Fibroblast of skin of scalp (primary cell): ENCODE data around the gene MCM7. TPM values are rescaled to one million over a fixed set of nuclear protein-coding genes. Genes with fewer than 3 reads are reported as not detected.
"Not testable (repeated sequence)": the region's sequence is repeated elsewhere in the genome, so short reads cannot be mapped to it uniquely, and the experiment has no call there.

Source experiments
- DNase-seq: peaks from one replicate; pipeline ENCODE4 v3.0.0-alpha.2; 2013
- polyA plus RNA-seq, 2 experiments: library from polyadenylated mRNA; unstranded; fragments of 120-200 nt; gene quantifications; one replicate each; pipeline ENCODE4 v1.2.1, GENCODE V29; 2013; ENCODE audit not compliant: insufficient read length in 2 of 2

Gene MCM7
- polyA plus RNA-seq (2013, experiment 1 of 2; ENCODE audit: insufficient read length), result 64.3 TPM
- 62.5 TPM for polyA plus RNA-seq (2013, experiment 2 of 2; ENCODE audit: insufficient read length)

DNA sequence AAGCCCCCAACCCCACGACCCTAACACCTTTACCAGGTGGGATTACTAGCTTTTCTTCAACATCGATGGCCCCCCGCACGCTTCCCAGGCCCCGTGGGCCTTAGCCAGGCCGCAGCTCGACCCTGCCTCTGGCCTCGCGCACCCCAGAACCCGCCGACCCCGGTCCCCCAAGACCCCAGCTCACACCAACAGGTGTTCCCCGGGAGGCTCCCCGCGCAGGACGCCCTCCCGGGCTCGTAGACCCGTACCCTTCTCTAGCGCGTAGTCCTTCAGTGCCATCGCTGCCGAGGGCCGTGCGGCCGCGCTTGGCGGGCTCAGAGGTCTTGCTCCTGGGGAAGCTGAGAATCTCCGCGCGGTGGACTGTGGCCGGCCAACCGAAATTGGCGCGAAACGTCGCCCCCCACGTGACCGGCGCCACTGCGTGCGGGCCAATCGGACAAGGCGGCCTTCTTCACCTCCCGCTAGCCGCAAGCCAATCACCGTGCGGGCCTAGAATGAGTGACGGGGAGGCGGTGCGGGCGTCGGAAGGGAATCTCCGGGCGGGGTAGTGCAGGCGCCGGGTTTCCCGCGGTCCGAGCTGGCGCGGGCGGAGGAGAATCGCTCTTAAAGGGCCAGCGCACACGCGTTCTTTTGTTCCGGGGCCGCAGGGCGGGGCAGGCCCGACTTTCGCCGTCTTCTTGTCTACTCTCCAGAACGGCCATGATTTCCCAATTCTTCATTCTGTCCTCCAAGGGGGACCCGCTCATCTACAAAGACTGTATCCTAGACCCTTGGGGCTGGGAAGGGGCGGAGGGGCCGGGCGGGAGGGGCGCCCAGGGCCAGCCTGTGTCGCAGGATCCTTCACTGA, at the start of gene MCM7, which contains the start of gene AP4M1:
Gene MCM7, minus strand, starts transcription at position 382 of the 847 bp plus-strand sequence. Its CDS starts 103 bp downstream, at position 279.
Gene AP4M1, plus strand, starts transcription at position 628 of the 847 bp plus-strand sequence. Its CDS starts 72 bp downstream, at position 700.
- DNase-seq, result peak; percentile 100

DNA sequence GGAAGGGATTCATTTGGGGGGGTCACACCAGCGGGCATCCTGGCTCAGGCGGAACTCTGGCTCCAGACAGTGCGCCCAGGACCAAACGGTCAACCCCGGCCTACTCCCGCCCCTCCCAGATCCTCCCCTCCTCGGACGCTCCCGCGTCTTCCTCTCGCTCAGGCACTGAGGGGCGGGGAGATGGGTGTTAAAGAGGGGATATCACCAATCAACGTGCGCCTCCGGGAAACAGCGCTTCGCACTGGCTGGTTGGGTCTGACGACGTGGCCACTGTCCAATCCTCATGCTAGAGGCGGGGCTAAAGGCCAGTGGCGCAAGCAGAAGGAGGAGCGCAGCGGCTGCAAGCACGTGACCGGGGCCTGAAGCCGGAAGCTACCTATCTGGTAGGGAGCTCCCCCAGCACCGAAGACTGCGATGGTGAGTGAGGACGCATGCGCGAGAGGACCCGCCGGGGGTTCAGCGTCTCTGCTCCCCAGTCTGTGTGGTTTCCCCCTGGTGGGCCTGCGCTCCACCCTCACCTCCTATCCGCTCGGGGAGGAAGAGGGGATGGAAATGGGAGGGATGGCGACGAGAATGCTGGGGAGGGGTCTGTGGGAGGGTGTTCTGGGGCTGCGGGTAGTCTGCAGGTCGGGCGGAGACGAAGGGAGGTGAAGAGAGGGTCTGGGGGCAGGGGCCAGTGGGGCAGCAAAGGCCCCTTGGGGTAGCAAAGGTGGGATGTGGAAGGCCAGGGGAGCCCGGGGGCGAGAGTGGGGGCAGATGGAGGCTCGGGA, 47.5 kb upstream of the MCM7 start, which contains the start of gene LAMTOR4:
Gene LAMTOR4, plus strand, starts transcription at position 360 of the 770 bp plus-strand sequence. Its CDS starts 55 bp downstream, at position 415.
- peak; percentile 99 for DNase-seq

DNA sequence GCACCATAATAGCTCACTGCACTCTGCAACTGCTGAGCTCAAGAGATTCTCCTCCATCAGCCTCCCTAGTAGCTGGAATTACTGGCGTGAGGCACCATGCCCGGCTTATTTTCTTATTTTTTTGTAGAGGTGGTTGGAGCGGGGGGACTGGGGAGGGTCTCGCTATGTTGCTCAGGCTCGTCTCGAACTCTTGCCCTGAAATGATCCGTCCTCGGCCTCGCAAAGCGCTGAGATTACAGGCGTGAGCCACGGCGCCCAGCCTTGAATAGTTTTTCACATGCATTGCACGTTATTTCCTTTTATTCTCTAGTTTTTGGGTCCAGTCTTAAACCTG, 47.0 kb upstream of the MCM7 start:
- no peak for DNase-seq

DNA sequence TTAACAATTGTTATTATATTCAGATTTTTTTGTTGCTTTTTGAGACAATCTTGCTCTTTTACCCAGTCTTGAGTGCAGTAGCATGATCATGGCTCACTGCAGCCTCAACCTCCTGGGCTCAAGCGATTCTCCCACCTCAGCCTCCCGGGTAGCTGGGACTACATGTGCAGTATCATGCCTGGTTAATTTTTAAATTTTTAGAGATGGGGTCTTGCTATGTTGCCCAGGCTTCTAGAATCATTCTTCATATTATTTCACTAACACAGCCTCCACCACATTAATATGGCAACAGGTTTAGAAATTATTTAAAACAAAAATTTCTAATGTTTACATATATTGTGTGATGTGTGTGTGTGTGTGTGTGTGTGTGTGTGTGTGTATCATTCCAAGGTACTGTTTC, 46.1 kb upstream of the MCM7 start:
- DNase-seq, result no peak

DNA sequence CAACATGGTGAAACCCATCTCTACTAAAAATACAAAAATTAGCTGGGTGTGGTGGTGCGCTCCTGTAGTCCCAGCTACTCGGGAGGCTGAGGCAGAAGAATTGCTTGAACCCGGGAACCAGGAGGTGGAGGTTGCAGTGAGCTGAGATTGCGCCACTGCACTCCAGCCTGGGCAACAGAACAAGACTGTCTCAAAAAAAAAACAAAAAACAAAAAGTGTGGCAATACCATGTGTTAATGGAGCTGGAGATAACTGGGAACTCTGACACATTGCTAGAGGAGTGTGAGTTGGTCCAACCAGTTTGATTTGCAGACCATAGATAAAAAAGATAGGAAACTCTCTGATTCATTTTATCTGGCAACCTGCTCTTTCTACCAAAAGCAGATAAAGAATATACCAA, 45.2 kb upstream of the MCM7 start:
- not testable (repeated sequence) for DNase-seq

DNA sequence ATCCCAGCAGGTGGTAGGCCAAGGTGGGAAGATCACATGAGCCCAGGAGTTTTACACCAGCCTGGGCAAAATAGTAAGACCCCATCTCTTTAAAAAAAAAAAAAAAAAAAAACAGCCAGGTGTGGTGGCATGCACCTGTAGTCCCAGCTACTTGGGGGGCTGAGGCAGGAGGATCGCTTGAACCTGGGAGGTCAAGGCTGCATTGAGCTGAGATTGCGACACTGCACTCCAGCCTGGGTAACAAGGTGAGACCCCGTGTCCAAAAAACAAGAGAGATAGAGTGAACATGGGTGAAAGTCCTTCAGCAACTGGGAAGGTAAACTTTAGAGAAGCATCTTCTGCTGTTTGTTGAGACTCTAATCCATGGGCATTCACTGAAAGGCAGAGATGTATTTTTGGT, 41.3 kb upstream of the MCM7 start:
- no peak for DNase-seq

DNA sequence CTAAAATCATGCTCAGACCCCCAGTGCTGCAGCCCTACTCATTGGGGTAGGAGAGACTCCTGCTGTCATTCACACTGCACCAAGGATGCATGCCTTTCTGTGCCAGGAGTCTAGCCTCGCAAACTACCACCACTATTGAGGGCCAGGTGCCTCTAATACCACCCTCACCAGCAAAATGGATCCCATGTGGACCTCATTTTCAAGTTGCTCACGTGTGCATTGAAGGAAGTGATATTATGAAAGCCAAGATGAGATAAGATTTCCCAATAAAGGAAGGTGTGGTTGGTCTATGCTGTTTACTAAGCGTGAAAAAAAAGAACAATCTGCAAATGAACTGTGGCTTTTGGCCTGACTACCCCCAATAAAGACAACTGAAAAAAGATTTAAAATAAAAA, 40.4 kb upstream of the MCM7 start:
- DNase-seq, result no peak

DNA sequence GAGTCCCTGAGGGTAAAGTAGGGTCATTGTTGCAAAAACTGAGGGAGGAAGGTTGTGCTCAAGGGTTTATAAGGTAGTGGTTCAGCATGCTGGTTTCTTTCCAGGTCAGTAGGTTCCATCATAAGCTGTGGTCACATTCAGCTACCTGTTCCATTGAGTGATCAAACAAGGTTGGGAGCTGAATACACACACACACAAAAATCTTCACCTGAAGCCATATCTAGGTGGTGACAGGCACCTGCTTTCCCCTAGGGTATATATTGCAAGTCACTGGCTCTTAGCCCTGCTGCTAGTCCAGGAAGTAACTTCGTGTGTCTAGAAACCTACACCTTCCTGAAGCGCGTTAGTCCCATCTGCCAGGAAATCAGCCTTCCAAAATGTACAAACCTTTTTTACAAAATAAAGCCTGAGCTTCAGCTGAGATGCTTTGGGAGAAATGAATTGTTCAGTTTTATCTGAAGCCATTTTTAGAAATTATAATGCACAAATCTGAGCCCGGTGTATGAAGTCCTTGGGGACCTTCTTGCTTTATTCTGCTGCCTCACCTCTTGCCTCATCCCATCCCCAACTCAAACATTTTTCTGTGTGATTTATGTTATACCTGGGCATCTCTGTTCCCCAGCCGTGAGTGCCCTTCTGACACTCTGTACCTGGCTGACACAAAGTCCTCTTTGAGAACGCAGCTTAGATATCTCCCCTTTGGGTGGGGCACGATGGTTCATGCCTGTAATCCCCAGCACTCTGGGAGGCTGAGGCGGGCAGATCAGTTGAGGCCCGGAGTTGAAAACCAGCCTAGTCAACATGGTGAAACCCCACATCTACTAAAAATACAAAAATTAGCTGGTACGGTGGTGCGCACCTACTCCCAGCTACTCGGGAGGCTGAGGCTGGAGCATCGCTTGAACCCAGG, 36.9 kb upstream of the MCM7 start:
- no peak for DNase-seq

DNA sequence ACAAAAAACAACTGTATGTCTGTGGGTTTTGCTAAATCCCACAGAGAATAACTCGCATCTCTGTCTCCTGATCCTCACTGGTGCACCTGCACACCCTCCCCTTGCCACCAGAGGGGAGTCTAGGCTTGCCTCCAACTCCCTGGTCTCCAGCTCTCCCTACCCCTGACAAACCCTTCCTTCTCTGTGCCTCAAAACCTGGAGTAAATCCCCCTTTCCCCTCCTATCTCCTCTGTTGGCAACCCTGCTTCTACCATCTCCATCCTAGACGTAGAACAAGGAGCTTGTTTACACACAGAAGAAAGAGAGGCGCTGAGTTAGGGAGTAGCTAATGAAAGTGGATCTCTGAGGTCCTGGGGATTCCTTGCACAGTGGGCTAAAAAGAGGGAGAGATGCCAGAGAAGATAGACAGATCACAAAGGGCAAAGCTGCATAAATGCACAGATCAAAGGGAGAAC, 31.5 kb upstream of the MCM7 start:
- peak; percentile 63 for DNase-seq

DNA sequence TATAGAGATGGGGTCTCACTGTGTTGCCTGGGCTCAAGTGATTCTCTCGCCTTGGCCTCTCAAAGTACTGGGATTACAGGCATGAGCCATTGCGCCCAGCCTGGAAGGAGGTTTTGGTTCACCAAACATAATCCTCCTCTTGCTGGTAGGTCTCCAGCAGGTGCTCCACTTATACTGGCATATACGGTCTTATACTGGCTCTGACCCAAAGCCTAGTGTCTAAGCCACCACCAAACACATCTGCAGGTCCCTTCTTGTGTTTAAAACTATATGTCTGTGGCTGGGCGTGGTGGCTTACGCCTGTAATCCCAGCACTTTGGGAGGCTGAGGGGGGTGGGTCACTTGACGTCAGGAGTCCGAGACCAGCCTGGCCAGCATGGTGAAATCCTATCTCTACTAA, 30.9 kb upstream of the MCM7 start:
- DNase-seq, result no peak

DNA sequence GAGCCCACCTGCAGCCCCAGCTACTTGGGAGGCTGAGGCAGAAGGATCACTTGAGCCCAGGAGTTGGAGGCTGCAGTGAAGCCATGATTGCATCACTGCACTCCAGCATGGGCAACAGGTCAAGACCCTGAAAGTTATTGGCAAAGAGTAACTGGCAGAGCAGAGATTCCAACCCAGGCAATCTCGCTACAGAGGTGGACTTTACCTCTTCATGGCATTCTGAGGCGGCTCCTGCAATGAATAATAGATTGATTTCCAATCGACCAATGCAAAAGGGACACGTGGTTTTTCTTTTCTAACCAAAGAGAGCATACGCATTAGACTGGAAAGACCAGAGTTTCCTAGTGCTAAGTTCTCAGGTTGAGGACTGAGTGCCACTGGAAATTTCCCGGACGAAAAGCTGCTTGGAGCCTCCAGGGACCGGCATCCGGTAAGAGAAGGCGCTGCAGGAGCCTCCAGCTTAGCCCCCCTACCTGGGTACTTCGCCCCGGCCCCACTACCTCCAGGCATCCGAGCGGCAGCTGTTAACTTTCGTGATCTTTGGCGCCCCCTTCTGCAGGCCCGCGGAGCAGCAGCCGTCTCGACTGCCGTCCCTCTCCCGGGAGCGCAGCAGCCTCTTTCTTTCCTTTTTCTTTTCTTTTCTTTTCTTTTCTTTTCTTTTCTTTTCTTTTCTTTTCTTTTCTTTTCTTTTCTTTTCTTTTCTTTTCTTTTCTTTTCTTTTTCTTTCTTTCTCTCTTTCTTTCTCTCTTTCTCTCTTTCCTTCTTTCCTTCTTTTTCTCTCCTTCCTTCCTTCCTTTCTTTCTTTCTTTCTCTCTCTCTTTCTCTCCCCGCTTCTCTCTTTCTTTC, 29.6 kb upstream of the MCM7 start:
- DNase-seq, result peak; percentile 54

DNA sequence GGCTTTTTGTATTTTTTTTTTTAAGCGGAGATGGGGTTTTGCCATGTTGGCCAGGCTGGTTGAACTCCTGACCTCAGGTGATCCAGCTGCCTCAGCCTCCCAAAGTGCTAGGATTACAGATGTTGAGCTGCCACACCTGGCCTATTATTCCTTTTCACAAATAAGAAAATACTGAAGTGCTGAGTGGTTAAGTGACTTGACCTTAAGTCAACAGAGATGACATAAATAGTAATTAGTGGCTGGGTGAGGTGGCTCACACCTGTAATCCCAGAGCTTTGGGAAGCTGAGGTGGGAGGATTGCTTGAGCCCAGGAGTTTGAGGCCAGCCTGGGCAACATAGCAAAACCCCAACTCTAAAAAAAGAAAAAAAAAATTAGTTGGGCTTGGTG, 29.0 kb upstream of the MCM7 start:
- DNase-seq, result not testable (repeated sequence)

DNA sequence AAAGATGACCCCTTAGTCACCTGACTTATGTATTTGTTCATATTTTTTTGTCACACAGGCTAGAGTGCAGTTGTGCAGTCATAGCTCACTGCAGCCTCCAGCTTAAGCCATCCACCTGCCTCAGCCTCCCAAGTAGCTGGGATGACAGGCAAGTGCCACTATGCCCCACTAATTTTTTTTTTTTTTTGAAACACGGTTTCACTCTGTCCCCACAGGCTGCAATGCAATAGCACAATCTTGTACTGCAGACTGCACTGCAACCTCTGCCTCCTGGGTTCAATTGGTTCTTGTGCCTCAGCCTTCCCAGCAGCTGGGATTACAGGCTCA, 27.4 kb upstream of the MCM7 start:
- DNase-seq, result no peak

DNA sequence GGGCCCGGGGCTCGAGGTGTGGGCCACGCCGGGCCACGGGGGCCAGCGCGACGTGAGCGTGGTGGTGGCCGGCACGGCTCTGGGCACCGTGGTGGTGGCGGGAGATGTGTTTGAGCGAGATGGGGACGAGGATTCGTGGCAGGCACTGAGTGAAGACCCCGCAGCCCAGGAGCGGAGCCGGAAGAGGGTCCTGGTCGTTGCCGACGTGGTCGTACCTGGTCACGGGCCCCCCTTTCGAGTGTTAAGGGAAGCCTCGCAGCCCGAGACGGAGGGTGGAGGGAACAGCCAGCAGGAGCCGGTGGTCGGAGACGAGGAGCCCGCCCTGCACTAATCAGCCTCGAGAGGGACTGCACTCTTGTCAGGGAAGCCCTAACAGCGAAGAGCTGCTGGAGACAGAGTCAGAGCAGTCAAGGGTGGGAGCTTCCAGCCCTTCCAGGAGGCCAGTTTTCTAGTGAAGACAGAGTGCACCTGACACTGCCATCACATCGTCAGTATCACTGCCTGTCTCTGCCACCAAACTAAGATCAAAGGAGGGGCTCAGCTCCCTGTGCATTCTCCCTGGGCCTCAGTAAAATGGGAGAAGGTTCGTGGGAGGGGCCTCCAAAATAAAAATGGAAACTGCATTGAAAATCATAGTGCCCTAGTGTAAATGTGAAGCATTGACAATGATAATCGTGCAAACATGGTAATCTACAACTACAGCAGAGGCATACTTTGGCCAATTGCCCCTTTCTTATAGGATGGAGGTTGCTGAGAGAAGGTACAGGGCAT, 26.9 kb upstream of the MCM7 start:
- DNase-seq, result no peak

DNA sequence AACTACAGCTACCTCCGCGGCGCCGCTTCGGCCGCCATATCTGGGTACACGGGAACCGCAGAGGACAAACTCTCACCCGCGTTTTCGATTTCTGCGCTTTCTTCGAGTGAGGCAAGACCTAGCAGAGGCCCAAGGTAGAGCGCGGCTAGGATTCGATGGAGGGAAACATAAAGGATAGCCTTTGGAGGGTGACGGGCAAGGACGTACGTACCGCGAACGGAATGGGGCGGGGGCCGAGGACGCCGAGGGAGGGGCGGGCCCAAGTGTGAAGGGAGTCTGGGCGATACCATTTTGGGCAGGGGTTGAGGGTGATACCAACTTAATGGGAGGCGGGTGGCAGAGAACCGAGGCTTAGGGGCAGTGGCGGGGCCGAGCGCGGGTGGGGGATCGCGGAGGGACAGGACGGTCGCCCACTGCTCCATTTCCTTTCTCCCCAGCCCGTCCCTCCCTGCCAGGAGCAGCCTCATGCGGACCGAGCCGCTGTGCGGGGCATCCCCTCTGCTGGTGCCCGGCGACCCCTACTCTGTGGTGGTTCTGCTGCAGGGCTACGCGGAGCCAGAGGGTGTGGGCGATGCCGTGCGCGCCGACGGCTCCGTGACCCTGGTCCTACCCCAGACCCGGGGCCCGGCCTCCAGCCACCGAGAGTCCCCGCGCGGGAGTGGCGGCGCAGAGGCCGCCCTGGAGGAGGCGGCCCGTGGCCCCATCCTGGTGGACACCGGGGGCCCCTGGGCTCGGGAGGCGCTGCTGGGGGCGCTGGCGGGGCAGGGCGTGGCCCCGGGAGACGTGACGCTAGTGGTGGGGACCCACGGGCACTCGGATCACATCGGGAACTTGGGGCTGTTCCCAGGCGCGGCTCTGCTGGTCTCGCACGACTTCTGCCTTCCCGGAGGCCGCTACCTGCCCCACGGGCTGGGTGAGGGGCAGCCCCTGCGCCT, 26.0 kb upstream of the MCM7 start, which contains the start of gene MBLAC1:
Gene MBLAC1, plus strand, starts transcription at position 37 of the 935 bp plus-strand sequence. Its CDS starts 429 bp downstream, at position 466.
- DNase-seq, result peak; percentile 94

DNA sequence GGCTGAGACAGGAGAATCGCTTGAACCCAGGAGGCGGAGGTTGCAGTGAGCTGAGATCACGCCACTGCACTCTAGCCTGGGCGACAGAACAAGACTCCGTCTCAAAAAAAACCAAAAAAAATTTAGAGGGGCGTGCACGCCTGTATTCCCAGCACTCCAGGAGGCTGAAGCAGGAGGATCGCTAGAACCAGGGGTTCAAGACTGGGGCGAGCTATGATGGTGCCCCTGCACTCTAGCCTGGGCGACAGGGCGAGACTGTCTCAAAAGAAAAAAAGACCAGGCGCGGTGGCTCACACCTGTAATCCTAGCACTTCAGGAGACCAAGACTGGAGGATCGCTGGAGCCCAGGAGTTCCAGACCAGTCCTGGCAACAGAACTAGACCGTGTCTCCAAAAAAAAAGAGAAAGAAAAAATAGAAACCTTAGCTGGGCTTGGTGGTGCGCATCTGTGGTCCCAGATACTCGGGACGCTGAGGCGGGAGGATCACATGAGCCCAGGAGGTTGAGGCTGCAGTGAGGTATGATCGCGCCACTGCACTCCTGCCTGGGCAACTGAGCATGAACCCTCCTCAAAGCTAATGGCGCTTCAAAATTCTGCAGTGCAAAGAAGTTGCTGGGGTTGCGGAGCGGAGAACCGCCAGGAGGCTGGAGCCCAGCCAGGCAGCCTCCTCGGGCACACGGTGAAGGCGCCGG, 25.2 kb upstream of the MCM7 start:
- no peak for DNase-seq

DNA sequence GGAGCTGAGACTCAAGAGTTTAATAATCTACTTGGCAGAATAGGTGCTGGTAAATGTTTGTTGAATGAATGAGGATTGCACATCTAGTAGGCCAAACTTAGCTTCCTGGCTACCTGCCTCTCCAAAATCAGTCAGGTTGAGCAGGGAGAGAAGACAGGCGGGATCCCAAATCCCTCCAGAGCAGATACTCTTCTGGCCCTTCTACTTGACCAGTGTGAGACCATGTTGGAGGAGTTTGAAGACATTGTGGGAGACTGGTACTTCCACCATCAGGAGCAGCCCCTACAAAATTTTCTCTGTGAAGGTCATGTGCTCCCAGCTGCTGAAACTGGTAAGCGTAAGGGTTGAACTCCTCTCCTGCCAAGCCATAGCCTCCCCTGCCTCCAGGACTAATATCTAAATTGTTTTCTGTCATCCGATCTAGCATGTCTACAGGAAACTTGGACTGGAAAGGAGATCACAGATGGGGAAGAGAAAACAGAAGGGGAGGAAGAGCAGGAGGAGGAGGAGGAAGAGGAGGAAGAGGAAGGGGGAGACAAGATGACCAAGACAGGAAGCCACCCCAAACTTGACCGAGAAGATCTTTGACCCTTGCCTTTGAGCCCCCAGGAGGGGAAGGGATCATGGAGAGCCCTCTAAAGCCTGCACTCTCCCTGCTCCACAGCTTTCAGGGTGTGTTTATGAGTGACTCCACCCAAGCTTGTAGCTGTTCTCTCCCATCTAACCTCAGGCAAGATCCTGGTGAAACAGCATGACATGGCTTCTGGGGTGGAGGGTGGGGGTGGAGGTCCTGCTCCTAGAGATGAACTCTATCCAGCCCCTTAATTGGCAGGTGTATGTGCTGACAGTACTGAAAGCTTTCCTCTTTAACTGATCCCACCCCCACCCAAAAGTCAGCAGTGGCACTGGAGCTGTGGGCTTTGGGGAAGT, 23.4 kb upstream of the MCM7 start:
- no peak for DNase-seq

DNA sequence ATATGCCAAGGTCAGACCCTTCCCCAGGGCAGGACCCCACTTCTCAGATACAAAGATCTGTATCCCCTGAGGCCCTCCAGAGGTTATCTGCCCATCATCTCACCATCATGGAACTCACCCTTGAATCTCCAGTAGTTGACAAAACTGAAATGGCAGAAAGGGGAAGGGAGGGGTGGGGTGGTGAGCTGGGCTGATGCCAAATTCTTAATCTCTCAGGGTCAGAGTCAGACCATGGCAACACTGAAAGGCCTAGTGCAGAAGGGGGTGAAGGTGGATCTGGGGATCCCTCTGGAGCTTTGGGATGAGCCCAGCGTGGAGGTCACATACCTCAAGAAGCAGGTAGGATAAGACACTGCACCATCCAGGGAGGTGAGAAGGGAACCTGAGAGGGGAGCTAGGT, 21.4 kb upstream of the MCM7 start:
- no peak for DNase-seq
